GM23338 (cell line): Measurements from ENCODE around the gene RNF5.

Experiments used
- CTCF ChIP-seq, 2 experiments: fragments of 200-600 bp in 1 of 2; sonication (generic) in 1 of 2; conservative IDR thresholded peaks; 2 replicates each; pipeline versions ENCODE4 v1.5.1 to v1.6.1; 2016 to 2017; ENCODE audit warnings: antibody characterized with exemption in 2 of 2, low read depth in 2 of 2, mild to moderate bottlenecking in 2 of 2, moderate library complexity in 1 of 2
- EZH2 ChIP-seq: fragments of 200-600 bp; sonication (generic); IDR thresholded peaks from one replicate; pipeline ENCODE4 v1.8.0; 2017; ENCODE audit warnings: antibody characterized with exemption, mild to moderate bottlenecking, low read depth; ENCODE audit not compliant: unreplicated experiment
- POLR2AphosphoS5 ChIP-seq: IDR thresholded peaks from 2 replicates; pipeline ENCODE4 v1.6.1; 2016; ENCODE audit warnings: antibody characterized with exemption, low read depth

- no peak for TF ChIP-seq CTCF (conservative IDR thresholded peaks at IDR 0.05; ENCODE audit: low read depth in 2 of 2)
- TF ChIP-seq POLR2AphosphoS5 = no peak
- TF ChIP-seq EZH2 = no peak
These were observed 38.1 kb downstream of the RNF5 start for GRCh38 chr6:32216285-32216684.
